CD8-positive, alpha-beta memory T cell (primary cell): ENCODE data around the gene SEC24C. TPM values are rescaled to one million over a fixed set of nuclear protein-coding genes. Genes with fewer than 3 reads are reported as not detected.

Experiments
- CTCF ChIA-PET: fragments of 350-600 bp; sonication (Branson Sonifier 250); formaldehyde crosslinking; loops from one replicate; lab custom pipeline; 2021; ENCODE audit warnings: antibody characterized with exemption; lab: Charles Lee
- POLR2A ChIA-PET: fragments of 350-600 bp; sonication (Branson Sonifier 250); formaldehyde crosslinking; loops from one replicate; lab custom pipeline; 2021; ENCODE audit warnings: antibody characterized with exemption; lab: Charles Lee
- DNase-seq, 5 donors: peaks; one replicate each; pipeline versions ENCODE4 v3.0.0 to v3.0.0-alpha.2; 2020 to 2022; ENCODE audit warnings: mixed read lengths in 1 of 5
- H3K27ac ChIP-seq: one replicate; pipeline ENCODE4 v1.7.0; 2013; ENCODE audit warnings: low read depth, mild to moderate bottlenecking, low read length, moderate library complexity
- H3K27me3 ChIP-seq: 2 replicates; pipeline ENCODE4 v1.7.0; 2013; ENCODE audit warnings: low read length, mild to moderate bottlenecking; ENCODE audit not compliant: insufficient read depth, poor library complexity, severe bottlenecking
- H3K36me3 ChIP-seq: 2 replicates; pipeline ENCODE4 v1.7.0; 2013; ENCODE audit warnings: mild to moderate bottlenecking, low read length, moderate library complexity; ENCODE audit not compliant: insufficient read depth
- H3K4me1 ChIP-seq: 2 replicates; pipeline ENCODE4 v1.7.0; 2013; ENCODE audit warnings: mild to moderate bottlenecking, low read length, moderate library complexity; ENCODE audit not compliant: insufficient read depth
- H3K4me3 ChIP-seq: 2 replicates; pipeline ENCODE4 v1.7.0; 2013; ENCODE audit warnings: mild to moderate bottlenecking, low read length
- H3K9me3 ChIP-seq: 2 replicates; pipeline ENCODE4 v1.7.0; 2013; ENCODE audit warnings: mild to moderate bottlenecking, low read length
- H3K27ac Mint-ChIP-seq, 8 donors: one replicate each; pipeline ENCODE4 v1.8.0; 2020 to 2021; ENCODE audit warnings: mixed read lengths in 8 of 8, mild to moderate bottlenecking in 6 of 8, inconsistent platforms in 3 of 8, moderate library complexity in 3 of 8
- H3K27me3 Mint-ChIP-seq, 2 donors: one replicate each; pipeline ENCODE4 v1.8.0; 2020 to 2021; ENCODE audit warnings: mixed read lengths in 2 of 2, mild to moderate bottlenecking in 1 of 2, moderate library complexity in 1 of 2
- H3K36me3 Mint-ChIP-seq, 3 donors: one replicate each; pipeline ENCODE4 v1.8.0; 2020 to 2021; ENCODE audit warnings: mixed read lengths in 3 of 3, inconsistent platforms in 1 of 3, mild to moderate bottlenecking in 1 of 3
- H3K4me1 Mint-ChIP-seq, 3 donors: one replicate each; pipeline ENCODE4 v1.8.0; 2020 to 2021; ENCODE audit warnings: mixed read lengths in 3 of 3, inconsistent platforms in 1 of 3, mild to moderate bottlenecking in 1 of 3
- H3K4me3 Mint-ChIP-seq, 7 donors: one replicate each; pipeline ENCODE4 v1.8.0; 2020 to 2021; ENCODE audit warnings: mixed read lengths in 7 of 7, mild to moderate bottlenecking in 6 of 7, moderate library complexity in 4 of 7, inconsistent platforms in 2 of 7
- H3K9me3 Mint-ChIP-seq, 5 donors: one replicate each; pipeline ENCODE4 v1.8.0; 2020 to 2022; ENCODE audit warnings: mixed read lengths in 5 of 5, mild to moderate bottlenecking in 3 of 5, moderate library complexity in 2 of 5, inconsistent platforms in 1 of 5
- polyA plus RNA-seq: library from polyadenylated mRNA; unstranded; fragments of 300-500 nt; fragmentation: Illumina TruSeq; gene quantifications from one replicate; pipeline ENCODE4 v1.2.3, GENCODE V29; 2021
- total RNA-seq, 2 experiments: library from RNA; stranded (reverse); gene quantifications; one replicate each; pipeline ENCODE4 v1.2.3, GENCODE V29; 2021

SEC24C gene
- total and polyA plus RNA-seq, 3 experiments from 2014 or later = 70.3 to 95.9 (median 93.1) TPM

GRCh38 chr10:73816917-73817729, 73.0 kb downstream of the SEC24C start:
- no peak for DNase-seq
- no peak overlapping the region for H3K4me3 ChIP-seq
- peak overlapping the region in 4 of 8 donors; percentile 5 to 43 (median 23) for H3K27ac Mint-ChIP-seq
- peaks cover 9% of the 10 kb centered on the region for H3K36me3 ChIP-seq
- H3K36me3 Mint-ChIP-seq = peaks cover 0 to 77% (median 12%) of the 10 kb centered on the region in 3 donors
- no peaks in the 10 kb centered on the region for H3K27me3 ChIP-seq
- H3K4me1 Mint-ChIP-seq = peaks cover 0 to 4% (median 1%) of the 10 kb centered on the region in 3 donors
- H3K4me3 Mint-ChIP-seq = no peak overlapping the region
- no peaks in the 10 kb centered on the region for H3K9me3 ChIP-seq
- POLR2A ChIA-PET = no interaction called here
- peaks cover 0 to 4% (median 0%) of the 10 kb centered on the region in 5 donors for H3K9me3 Mint-ChIP-seq
- peak overlapping the region; percentile 19 for H3K27ac ChIP-seq
- CTCF ChIA-PET = interaction anchor here (3.8 kb wide), 1 partner anchor 45 kb away, joined by 11 read pairs; a partner anchor contains a TSS
- peaks cover 0 to 2% of the 10 kb centered on the region in 2 donors for H3K27me3 Mint-ChIP-seq
- no peaks in the 10 kb centered on the region for H3K4me1 ChIP-seq

- no peak overlapping the region for H3K4me3 ChIP-seq
- Mint-ChIP-seq H3K27me3 (peaks cover 0 to 2% of the 10 kb centered on the region in 2 donors), H3K27ac (peak overlapping the region in 3 of 8 donors; percentile 5 to 38 (median 29)), H3K36me3 (peaks cover 0 to 81% (median 14%) of the 10 kb centered on the region in 3 donors), H3K4me1 (peaks cover 0 to 4% (median 1%) of the 10 kb centered on the region in 3 donors), H3K9me3 (no peaks in the 10 kb centered on the region), H3K4me3 (no peak overlapping the region)
- no peaks in the 10 kb centered on the region for H3K4me1 ChIP-seq
- ChIA-PET POLR2A (no interaction called here), CTCF (interaction anchor here (0.6 kb wide), 1 partner anchor 32 kb away, joined by 3 read pairs; no protein-coding TSS in a partner anchor)
- no peak for DNase-seq
- no peak overlapping the region for H3K27ac ChIP-seq
- H3K36me3 ChIP-seq = peaks cover 9% of the 10 kb centered on the region
- H3K27me3 ChIP-seq = no peaks in the 10 kb centered on the region
- H3K9me3 ChIP-seq = no peaks in the 10 kb centered on the region
These were observed 73.7 kb downstream of the SEC24C start for GRCh38 chr10:73817826-73818225.

DNA sequence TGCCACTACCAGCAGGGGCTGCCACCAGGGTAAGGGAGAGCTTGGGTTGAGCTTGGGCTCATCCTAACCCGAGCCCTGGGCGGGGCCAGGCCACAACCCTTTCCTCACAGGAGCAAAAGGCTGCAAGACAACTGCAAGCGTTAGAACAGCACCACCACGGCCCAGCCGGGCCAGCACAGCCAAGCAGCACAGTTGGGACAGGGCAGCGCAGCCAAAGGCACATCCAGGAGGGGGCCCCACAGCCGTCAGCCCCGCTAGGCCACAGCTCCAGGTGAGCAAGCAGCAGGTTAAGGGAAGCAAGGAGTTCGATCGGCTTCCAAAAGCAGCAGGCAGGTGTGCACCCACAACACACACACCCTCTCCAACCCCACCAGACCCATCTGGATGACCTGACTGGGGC, 74.2 kb downstream of the SEC24C start:
- Histone ChIP-seq H3K9me3 (no peaks in the 10 kb centered on the region), H3K27ac (no peak overlapping the region), H3K4me3 (no peak overlapping the region), H3K4me1 (no peaks in the 10 kb centered on the region), H3K36me3 (peaks cover 13% of the 10 kb centered on the region), H3K27me3 (no peaks in the 10 kb centered on the region)
- no peak for DNase-seq
- Mint-ChIP-seq H3K4me1 (peaks cover 0 to 4% (median 1%) of the 10 kb centered on the region in 3 donors), H3K36me3 (peaks cover 0 to 78% (median 14%) of the 10 kb centered on the region in 3 donors), H3K27me3 (peaks cover 0 to 2% of the 10 kb centered on the region in 2 donors), H3K27ac (no peak overlapping the region), H3K9me3 (no peaks in the 10 kb centered on the region), H3K4me3 (no peak overlapping the region)
- POLR2A ChIA-PET = no interaction called here
- CTCF ChIA-PET = no interaction called here

GRCh38 chr10:73819081-73819480, 74.9 kb downstream of the SEC24C start:
- Mint-ChIP-seq H3K27ac (peak overlapping the region in 3 of 8 donors; percentile 17 to 82 (median 77)), H3K27me3 (peaks cover 0 to 2% of the 10 kb centered on the region in 2 donors), H3K36me3 (peaks cover 0 to 79% (median 11%) of the 10 kb centered on the region in 3 donors), H3K4me3 (no peak overlapping the region), H3K4me1 (peaks cover 0 to 1% (median 0%) of the 10 kb centered on the region in 3 donors), H3K9me3 (no peaks in the 10 kb centered on the region)
- POLR2A ChIA-PET = no interaction called here
- no peak for DNase-seq
- H3K4me1 ChIP-seq = no peaks in the 10 kb centered on the region
- peaks cover 19% of the 10 kb centered on the region for H3K36me3 ChIP-seq
- no peak overlapping the region for H3K4me3 ChIP-seq
- H3K9me3 ChIP-seq = no peaks in the 10 kb centered on the region
- no peaks in the 10 kb centered on the region for H3K27me3 ChIP-seq
- H3K27ac ChIP-seq = no peak overlapping the region
- CTCF ChIA-PET = interaction anchor here (1.4 kb wide), 1 partner anchor 9 kb away, joined by 3 read pairs; no protein-coding TSS in a partner anchor

DNA sequence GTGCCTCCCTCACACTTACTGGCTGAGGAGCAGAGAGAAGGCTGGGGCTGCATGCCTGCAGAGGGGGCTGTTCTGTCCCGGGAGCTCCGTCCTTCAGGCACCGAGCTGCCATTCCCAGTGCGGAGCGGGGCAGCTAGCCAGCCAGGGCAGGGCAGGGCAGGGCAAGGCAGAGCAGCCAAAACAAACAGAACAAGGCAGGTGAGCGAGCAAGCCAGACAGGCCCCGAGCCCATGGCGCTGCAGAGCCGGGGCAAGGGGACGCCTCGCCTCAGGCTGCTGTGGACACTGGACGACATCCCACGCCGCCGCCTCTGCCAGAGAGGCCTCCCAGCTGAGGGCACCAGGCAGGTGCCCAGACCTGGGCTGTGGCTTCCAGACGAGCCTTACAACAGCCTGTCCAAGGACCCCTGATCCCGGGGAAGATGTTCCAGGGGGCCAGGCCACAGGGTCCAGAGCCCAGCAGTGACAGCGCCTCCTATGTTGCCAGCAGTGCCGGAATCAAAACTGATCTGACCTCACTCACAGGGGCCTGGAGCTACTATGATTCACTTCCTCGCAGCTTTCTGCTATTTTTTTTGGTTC, 75.4 kb downstream of the SEC24C start:
- Histone ChIP-seq H3K27me3 (no peaks in the 10 kb centered on the region), H3K9me3 (no peaks in the 10 kb centered on the region), H3K4me1 (no peaks in the 10 kb centered on the region), H3K27ac (no peak overlapping the region), H3K4me3 (no peak overlapping the region), H3K36me3 (peaks cover 21% of the 10 kb centered on the region)
- Mint-ChIP-seq H3K4me1 (peaks cover 0 to 1% (median 0%) of the 10 kb centered on the region in 3 donors), H3K4me3 (no peak overlapping the region), H3K27ac (peak overlapping the region in 2 of 8 donors; percentile 47 to 83), H3K27me3 (peaks cover 0 to 2% of the 10 kb centered on the region in 2 donors), H3K9me3 (no peaks in the 10 kb centered on the region), H3K36me3 (peaks cover 0 to 80% (median 11%) of the 10 kb centered on the region in 3 donors)
- CTCF ChIA-PET = interaction anchor here (1.3 to 1.4 kb wide), 2 partner anchors 9 to 60 kb away, joined by 3 read pairs; no protein-coding TSS in a partner anchor
- DNase-seq = no peak
- POLR2A ChIA-PET = no interaction called here

Other genes with a start within 250 kb of the SEC24C start
- gene PPP3CB, start 248.3 kb upstream of the SEC24C start, total RNA-seq = 10 to 100 TPM; 44.0 to 44.1 TPM
- gene PPP3CB, start 248.3 kb upstream of the SEC24C start, polyA plus RNA-seq = 8.1 TPM
- 10 to 100 TPM; 10.5 to 11.9 TPM for gene USP54, start 153.0 kb upstream of the SEC24C start, total RNA-seq
- 1.5 TPM for gene USP54, start 153.0 kb upstream of the SEC24C start, polyA plus RNA-seq
- not detected for gene MYOZ1, start 102.9 kb upstream of the SEC24C start, total RNA-seq
- gene MYOZ1, start 102.9 kb upstream of the SEC24C start, polyA plus RNA-seq = not detected
- gene SYNPO2L, start 88.3 kb upstream of the SEC24C start, total RNA-seq = not detected
- not detected for gene SYNPO2L, start 88.3 kb upstream of the SEC24C start, polyA plus RNA-seq
- gene AGAP5, start 46.3 kb upstream of the SEC24C start, total RNA-seq = 1 to 10 TPM; 7.4 to 8.6 TPM
- gene AGAP5, start 46.3 kb upstream of the SEC24C start, polyA plus RNA-seq = 0.45 TPM
- gene CHCHD1, start 37.7 kb downstream of the SEC24C start, total RNA-seq = 10 to 100 TPM; 35.8 to 37.2 TPM
- 52.6 TPM for gene CHCHD1, start 37.7 kb downstream of the SEC24C start, polyA plus RNA-seq
- 10 to 100 TPM; 54.3 to 57.6 TPM for gene ZSWIM8, start 41.2 kb downstream of the SEC24C start, total RNA-seq
- 26.0 TPM for gene ZSWIM8, start 41.2 kb downstream of the SEC24C start, polyA plus RNA-seq
- gene NDST2, start 67.2 kb downstream of the SEC24C start, total RNA-seq = 10 to 100 TPM; 39.8 to 43.9 TPM
- 25.3 TPM for gene NDST2, start 67.2 kb downstream of the SEC24C start, polyA plus RNA-seq
- gene CAMK2G, start 130.2 kb downstream of the SEC24C start, total RNA-seq = 10 to 100 TPM; 17.3 to 17.5 TPM
- gene CAMK2G, start 130.2 kb downstream of the SEC24C start, polyA plus RNA-seq = 8.1 TPM
- gene PLAU, start 166.8 kb downstream of the SEC24C start, total RNA-seq = 1 to 10 TPM; 1.2 to 1.6 TPM
- not detected for gene PLAU, start 166.8 kb downstream of the SEC24C start, polyA plus RNA-seq